Esophagus mucosa (tissue), 1 donor: ENCODE results near the gene SLC4A3. TPM values are rescaled to one million over a fixed set of nuclear protein-coding genes. Genes with fewer than 3 reads are reported as not detected.

Source experiments
- ATAC-seq: fragments of 200-7000 bp; cut with Tn5 transposase; one replicate; pipeline ENCODE4 v1.9.1; 2020
- total RNA-seq: library from RNA; stranded (reverse); gene quantifications from one replicate; pipeline ENCODE4 v1.2.4, GENCODE V29; 2023
- donor health status: DM: yes; HTN: yes; CAD: no.

Gene SLC4A3
- total RNA-seq, 1 donor from 2014 or later: 3.0 TPM

GRCh38 chr2:219612577-219613286 is 14.7 kb upstream of the SLC4A3 start:
- no peak for ATAC-seq

GRCh38 chr2:219613461-219614070 is 13.9 kb upstream of the SLC4A3 start:
- ATAC-seq: no peak

GRCh38 chr2:219614076-219614860 is 13.2 kb upstream of the SLC4A3 start:
- no peak for ATAC-seq

- ATAC-seq: no peak
These were observed 12.4 kb upstream of the SLC4A3 start for GRCh38 chr2:219615036-219615435.

DNA sequence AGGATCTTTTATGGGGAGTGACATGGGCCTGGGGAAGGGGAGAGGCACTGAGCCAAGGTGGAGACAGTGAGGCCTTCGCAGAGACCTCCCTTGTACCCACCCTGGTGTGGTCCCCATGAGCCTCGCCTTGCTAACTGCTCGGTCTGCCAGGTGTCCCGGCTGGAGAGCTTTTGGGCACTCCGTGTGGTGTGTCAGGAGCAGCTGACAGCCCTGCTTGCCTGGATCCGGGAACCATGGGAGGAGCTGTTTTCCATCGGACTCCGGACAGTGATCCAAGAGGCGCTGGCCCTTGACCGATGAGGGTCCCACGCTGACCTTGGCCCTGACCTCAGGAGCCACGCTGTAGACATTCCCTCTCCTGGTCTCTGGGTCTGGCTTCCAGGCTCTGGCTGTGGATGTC is 11.5 kb upstream of the SLC4A3 start:
- ATAC-seq: no peak

DNA sequence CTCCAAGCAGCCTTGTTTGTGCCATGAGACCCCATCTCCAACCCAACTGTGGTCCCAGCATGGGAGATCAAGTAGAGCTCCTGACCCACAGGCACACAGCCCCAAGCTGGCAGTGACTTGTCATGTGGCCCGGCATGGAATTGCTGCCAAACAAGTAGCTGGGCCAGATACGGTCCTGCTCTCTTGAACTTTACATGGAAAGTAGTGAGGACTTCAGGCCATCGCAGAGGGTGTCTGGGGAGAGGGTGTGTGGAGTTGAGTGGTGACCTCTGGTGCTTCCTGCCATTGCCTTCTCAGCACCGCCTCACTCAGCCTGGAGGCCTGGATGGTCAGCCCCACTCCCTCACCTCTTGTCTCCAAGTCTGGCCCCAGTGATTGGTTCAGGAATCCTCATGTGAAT is 10.9 kb upstream of the SLC4A3 start:
- ATAC-seq: no peak

DNA sequence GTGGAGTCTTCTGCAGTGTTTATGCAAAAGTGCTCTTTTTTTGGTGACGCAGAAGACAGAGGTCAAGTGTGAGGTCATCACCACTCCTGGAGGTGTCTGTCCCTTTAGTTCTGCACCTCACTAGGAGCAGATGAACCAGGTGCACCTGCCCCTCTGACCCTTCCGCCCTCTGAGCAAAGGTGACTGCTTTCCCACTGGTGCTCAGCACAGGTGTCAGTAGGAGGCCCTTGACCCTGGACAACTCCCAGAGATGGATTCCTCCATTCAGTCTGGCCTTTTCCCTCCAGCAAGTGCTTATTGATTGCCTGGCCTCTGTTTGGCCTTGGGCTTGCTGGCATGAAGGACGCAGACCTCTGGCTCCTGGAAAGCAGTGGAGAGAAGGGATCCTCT is 8.7 kb upstream of the SLC4A3 start:
- ATAC-seq: no peak

GRCh38 chr2:219619235-219619634 is 8.2 kb upstream of the SLC4A3 start:
- no peak for ATAC-seq

GRCh38 chr2:219620546-219620945 is 6.9 kb upstream of the SLC4A3 start:
- no peak for ATAC-seq

DNA sequence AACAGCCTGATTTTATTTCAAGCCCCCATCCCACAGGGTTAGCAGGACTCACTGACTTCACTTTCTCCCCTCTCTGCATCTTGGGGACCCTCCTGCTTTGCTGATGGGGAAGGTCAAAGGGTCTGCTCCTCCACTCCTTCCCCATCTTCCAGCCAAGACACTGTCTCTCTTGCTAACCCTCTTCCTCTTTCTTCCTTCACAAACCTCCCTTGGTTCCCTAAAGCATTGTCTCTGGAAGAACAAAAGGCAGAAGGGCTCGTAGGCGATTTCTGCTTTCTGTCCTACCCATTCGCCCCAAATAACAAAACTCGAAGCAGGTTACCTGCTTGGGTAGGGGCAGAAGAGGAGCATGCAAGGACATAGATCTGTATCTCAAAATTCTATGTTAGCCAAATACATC is 5.5 kb upstream of the SLC4A3 start:
- no peak for ATAC-seq

GRCh38 chr2:219622472-219622871 is 5.0 kb upstream of the SLC4A3 start:
- no peak for ATAC-seq

GRCh38 chr2:219624565-219624964 is 2.9 kb upstream of the SLC4A3 start:
- peak; percentile 50 for ATAC-seq

DNA sequence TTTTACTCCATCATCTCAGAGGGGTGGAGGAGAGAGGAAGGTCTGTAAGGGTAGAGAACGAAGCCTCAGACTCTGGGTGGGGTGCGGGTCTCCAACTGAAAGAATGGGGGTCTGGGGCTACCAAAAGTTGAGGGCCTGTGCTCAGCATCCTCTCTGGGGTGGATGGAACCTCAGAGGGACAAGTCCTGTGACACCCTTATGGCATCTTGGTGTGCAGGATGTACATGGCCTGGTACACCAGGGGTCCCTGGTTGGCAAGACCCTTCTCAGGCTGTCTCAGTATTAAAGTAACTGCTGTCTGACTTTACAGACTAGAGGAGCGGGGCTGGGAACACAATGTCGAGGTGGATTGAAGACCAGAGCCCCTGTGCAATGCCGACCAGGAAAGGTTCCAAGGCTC is 2.3 kb upstream of the SLC4A3 start:
- no peak for ATAC-seq

GRCh38 chr2:219626540-219626939 is 890 bp upstream of the SLC4A3 start:
- no peak for ATAC-seq

DNA sequence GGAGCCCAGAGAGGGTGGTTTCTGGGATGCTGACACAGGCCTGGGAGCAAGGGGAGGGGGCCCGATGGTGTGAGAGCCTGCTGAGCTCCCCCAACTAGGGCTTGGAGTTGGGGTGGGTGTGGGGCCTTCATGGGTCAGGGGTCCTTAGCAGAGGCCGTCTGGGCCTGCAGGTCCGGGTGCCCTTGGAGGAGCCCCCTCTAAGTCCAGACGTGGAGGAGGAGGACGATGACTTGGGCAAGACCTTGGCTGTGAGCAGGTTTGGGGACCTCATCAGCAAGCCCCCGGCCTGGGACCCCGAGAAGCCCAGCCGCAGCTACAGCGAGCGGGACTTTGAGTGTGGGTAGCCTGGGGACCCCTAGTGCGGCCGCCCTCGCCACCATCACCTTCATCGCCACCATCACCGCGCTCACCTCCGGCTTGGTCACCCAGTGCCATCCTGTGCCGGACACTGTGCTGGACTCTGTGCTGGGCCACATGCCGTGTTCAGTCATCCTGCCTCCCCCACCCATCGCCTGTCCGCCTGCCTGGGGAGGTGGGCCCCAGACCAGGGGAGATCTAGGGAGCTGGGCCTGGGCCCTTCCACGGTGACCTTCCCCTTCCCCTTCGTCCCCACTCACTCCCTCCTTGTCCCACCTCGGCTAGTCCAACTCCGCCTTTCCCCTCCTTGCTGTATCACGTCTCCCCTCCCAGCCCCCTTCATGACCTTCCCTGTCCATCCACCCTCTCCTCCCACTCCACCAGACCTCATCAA is 980 bp downstream of the SLC4A3 start:
- ATAC-seq: no peak

- ATAC-seq: no peak
These were observed 1.8 kb downstream of the SLC4A3 start for GRCh38 chr2:219628986-219629901.

DNA sequence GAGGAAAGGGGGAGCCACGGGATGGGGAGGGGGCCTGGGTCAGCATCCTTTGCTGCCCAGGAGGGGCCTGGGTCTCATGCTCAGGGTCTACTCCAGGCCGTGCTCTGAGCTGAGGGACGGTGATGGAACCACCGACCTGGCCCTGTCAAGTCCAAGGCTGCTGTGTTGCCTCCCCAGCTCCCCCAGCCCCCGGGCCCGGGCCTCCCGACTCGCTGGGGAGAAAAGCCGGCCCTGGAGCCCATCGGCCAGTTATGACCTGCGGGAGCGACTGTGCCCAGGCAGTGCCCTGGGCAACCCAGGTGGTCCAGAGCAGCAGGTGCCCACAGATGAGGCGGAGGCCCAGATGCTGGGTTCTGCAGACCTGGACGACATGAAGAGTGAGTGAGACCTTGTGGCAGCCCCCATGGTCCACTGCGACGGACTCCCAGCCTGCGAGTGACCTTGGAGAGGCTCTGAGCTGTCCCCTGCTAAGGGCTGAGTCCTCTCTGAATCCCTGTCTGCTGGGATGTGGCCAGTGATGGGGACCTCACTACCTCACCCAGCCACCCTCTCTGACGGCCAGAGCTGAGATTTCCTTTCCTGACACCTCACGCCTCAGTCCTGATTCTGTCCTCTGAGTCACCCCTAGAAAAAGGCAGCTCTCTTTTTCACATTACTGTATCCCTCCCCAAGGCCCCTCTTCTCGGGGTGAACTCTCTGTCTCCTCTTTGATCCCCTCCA is 2.7 kb downstream of the SLC4A3 start:
- no peak for ATAC-seq

DNA sequence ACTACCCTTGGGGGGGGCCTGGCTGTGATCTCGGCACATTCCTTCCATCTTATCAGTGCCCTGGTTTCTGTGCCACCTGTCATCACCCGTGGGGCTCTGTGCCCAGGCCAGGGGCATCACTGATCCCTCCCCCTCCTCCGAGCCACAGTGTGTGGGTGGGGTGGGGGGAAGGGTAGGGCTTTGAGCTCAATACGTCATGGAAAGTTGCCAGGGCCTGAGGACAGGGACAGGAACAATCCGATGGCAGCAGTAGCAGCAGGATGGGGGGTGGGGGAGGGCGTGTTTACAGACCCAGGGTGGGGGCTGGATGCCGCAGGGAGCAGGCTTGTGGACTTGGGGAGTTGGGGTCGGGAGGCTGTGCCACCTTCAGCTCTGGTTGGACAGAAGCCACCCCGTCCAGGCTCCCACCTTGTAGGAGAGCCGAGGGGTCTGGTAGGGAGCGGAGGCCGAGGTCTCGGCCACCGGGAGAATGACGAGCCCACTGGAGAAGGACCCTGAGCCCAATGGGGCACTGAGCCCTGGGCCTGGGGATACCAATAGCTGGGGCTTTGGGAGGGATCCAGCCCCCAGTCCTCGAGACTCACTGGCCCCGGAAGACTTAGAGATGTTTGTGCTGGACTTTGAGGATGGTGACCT is 3.5 kb downstream of the SLC4A3 start:
- no peak for ATAC-seq

DNA sequence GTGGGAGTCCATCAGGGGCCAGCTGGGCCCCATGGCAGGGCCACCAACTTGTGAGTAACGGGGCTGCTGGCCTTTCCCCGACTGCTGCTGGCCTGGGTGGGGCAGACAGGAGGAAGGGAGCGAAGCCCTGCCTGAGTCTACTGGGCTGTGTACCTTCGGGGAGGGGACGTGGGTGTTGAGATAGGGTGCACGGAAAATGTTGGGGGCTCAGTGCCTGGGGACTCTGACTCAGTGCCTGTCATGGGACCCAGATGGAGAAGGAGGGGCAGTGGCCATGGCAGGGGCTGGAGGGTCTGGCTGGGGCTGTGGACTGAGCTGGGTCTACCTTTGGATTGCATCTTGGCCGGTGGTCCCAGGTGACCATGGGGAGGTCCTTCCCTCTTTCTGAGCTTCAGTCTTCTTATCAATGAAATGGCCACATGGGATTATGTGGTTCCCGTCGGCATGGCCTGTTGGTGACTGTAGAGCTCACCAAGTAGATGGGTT is 4.0 kb downstream of the SLC4A3 start:
- ATAC-seq: no peak

DNA sequence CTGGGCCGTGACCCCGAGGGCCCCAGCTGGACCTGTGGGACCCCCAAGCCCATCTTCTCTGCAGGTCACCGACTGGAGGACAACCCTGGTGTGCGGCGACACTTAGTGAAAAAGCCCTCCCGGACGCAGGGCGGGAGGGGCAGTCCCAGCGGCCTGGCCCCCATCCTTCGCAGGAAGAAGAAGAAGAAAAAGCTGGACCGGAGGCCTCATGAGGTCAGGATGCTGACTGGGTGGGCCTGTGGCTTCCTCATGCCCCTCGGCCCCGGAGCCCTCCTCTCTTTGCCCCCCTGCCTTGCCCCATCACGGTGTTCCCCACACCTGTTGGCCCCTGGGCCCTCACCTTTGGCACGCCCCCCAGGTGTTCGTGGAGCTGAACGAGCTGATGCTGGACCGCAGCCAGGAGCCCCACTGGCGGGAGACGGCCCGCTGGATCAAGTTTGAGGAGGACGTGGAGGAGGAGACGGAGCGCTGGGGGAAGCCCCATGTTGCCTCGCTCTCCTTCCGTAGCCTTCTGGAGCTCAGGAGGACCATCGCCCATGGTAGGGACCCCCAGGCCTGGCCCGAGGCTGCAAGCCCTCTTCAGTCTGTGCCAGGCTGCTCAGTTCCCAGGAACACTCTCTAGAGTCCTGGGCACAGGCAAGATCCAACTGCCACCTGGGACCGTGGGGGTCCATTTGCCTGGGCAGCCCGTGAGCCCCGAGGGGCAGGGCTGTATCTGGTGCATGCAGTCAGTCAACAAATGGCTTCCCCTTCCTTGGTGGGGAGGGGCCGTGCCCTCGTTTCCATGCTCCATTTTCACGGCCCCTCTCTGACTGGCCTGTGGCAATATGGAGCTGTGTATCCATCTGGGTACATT is 4.7 kb downstream of the SLC4A3 start:
- no peak for ATAC-seq
